ENCODE data around the gene CPNE7. TPM values are rescaled to one million over a fixed set of nuclear protein-coding genes. Genes with fewer than 3 reads are reported as not detected.
"Not testable (repeated sequence)": the region's sequence is repeated elsewhere in the genome, so short reads cannot be mapped to it uniquely, and the experiment has no call there.

Gene CPNE7
- total and polyA plus RNA-seq, 2 of the 13 experiments (the other 11 are each of a cell fraction or from before 2014, with no cell fraction given): 0.59 TPM; not detected in 1

DNA sequence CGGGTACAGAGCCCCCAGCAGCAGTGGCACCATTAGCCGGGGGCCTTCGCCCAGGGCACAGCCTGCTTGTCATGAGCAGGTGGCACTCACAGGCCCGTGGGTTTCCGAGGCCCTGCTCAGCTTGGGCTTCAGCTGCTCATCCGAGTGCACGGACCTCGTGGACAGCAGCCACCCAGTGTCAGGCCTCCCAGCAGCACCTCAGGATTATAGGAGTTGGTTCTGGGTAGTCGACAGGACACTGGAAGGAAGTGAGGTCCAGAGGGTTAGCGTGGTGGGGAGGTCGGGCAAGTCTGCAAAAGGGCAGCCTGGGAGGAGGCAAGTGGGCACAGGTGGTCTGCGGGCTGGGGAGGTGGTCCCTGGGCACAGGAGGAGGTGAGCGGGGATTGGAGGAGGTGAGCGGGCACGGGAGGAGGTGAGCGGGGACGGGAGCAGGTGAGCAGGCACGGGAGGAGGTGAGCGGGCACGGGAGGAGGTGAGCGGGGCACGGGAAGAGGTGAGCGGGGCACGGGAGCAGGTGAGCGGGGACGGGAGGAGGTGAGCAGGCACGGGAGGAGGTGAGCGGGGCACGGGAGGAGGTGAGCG is 5.1 kb upstream of the CPNE7 start (continued):
- no peak for TF ChIP-seq PRDM15 (CRISPR knock-in tag; IDR thresholded peaks at IDR 0.05)

DNA sequence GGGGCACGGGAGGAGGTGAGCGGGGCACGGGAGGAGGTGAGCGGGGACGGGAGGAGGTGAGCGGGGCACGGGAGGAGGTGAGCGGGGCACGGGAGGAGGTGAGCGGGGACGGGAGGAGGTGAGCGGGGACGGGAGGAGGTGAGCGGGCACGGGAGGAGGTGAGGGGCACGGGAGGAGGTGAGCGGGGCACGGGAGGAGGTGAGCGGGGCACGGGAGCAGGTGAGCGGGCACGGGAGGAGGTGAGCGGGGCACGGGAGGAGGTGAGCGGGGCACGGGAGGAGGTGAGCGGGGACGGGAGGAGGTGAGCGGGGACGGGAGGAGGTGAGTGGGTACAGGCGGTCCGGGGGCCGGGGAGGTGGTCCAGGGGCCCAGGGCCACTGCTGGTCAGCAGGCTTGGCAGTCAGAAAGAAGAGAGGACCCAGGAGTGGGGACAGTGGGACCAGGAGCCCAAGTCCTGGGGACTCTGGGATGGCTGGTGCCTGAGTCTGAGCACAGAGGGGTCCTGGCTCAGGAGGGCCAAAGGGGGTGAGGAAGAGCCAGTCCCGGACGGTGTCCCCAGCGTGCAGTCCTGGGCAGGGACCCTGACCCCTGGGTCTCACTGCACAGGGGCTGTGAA is 4.5 kb upstream of the CPNE7 start:
- intact Hi-C loops (cut with micrococcal nuclease; ENCODE audit: unreplicated experiment); FAIRE-seq; H3K27ac ChIP-seq (ENCODE audit: extremely low read length, insufficient read depth, low read length); in situ Hi-C loops (cut with HindIII; ENCODE audit: extremely low pct_ligation_motif_present, low pct_unique_long_range_greater_than_20kb); CTCF ChIA-PET (ENCODE audit: low intra/inter-chr PET ratio, low total read pairs); H4K20me1 ChIP-seq (ENCODE audit: insufficient read depth, low read length); H3K4me2 ChIP-seq (ENCODE audit: low read depth, low read length); DNase-seq (ENCODE audit: low spot score); H3K9me3 ChIP-seq (ENCODE audit: low read length); H3K9ac ChIP-seq (ENCODE audit: insufficient read depth, low read depth, low read length); H2AFZ ChIP-seq (ENCODE audit: low read length); BruUV-seq (replicated peaks); ATAC-seq; H3K79me2 ChIP-seq (ENCODE audit: insufficient read depth, low read length); H3K36me3 ChIP-seq (replicated peaks in 1 of 2; ENCODE audit: control insufficient read depth in 1 of 2, insufficient read depth in 2 of 2, low read length in 2 of 2); H3K4me3 ChIP-seq (replicated peaks in 1 of 3; ENCODE audit: insufficient read depth in 1 of 3, low read depth in 2 of 3, low read length in 3 of 3): not testable (repeated sequence)
- peaks cover 39% of the 10 kb centered on the region for H3K4me1 ChIP-seq (ENCODE audit: insufficient read depth, low read length)
- POLR2A ChIA-PET: interaction anchor here (1.5 kb wide), 1 partner anchor 63 kb away, joined by 4 read pairs; the partner anchor contains the start of gene SPG7
- peaks cover 4 to 21% of the 10 kb centered on the region in 2 experiments; a peak in 3 of 5 replicates for H3K27me3 ChIP-seq (ENCODE audit: control insufficient read depth in 1 of 2, insufficient read depth in 2 of 2, low read length in 2 of 2)
- WGBS (ENCODE audit: low lambda C conversion rate): 89% methylated on average over 33 of the region's 36 CpGs
- peak; percentile 84 for TF ChIP-seq ZKSCAN5 (CRISPR knock-in tag; IDR thresholded peaks at IDR 0.05)
- TF ChIP-seq HNRNPK (IDR thresholded peaks at IDR 0.05; ENCODE audit: low read depth, low read length, poor library complexity, severe bottlenecking): peak; percentile 80

Data from HepG2 (cell line).